ENCODE data around the gene CENPV.
"Not testable (repeated sequence)": the region's sequence is repeated elsewhere in the genome, so short reads cannot be mapped to it uniquely, and the experiment has no call there.

The CENPV gene

GRCh38 chr17:16391451-16391850 is 38.2 kb upstream of the CENPV start:
- Histone ChIP-seq H3K4me2 (ENCODE audit: low read length) (no peak overlapping the region), H4K20me1 (ENCODE audit: insufficient read depth, low read length) (no peaks in the 10 kb centered on the region), H3K79me2 (ENCODE audit: insufficient read depth, low read length) (no peaks in the 10 kb centered on the region), H3K9me3 (ENCODE audit: low read length) (no peaks in the 10 kb centered on the region), H2AFZ (ENCODE audit: low read length) (no peak overlapping the region), H3K4me3 (ENCODE audit: low read depth, low read length, poor library complexity, severe bottlenecking) (no peak overlapping the region), H3K27me3 (ENCODE audit: insufficient read depth, low read length) (no peaks in the 10 kb centered on the region), H3K4me1 (ENCODE audit: insufficient read depth, low read length, severe bottlenecking) (peaks cover 23% of the 10 kb centered on the region), H3F3A (ENCODE audit: insufficient read depth, low read length) (no peaks in the 10 kb centered on the region), H3K9me2 (ENCODE audit: low read depth, low read length) (no peaks in the 10 kb centered on the region), H3K36me3 (ENCODE audit: insufficient read depth, low read length) (no peaks in the 10 kb centered on the region), H3K9ac (ENCODE audit: low read length) (no peak overlapping the region), H3K27ac (ENCODE audit: low read depth, low read length, poor library complexity, severe bottlenecking) (no peak overlapping the region)
- TF ChIP-seq CTCF (IDR thresholded peaks at IDR 0.05; ENCODE audit: low read length), result no peak
- no peak for TF ChIP-seq EZH2 (IDR thresholded peaks at IDR 0.05; ENCODE audit: borderline replicate concordance, low read length)

DNA sequence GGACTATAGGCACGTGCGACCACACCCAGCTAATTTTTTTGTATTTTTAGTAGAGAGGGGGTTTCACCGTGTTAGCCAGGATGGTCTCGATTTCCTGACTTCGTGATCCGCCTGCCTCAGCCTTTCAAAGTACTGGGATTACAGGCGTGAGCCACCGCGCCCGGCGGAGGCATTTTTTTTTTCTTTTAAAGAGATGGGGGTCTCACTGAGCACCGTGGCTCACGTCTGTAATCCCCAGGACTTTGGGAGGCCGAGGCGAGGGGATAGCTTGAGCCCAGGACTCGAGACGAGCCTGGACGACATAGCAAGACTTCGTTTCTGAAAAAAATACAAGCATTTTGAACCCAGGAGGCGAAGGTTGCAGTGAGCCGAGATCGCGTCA is 32.8 kb upstream of the CENPV start:
- H3K36me3 ChIP-seq (ENCODE audit: insufficient read depth, low read length), result peaks cover 26% of the 10 kb centered on the region
- not testable (repeated sequence) for H3K79me2 ChIP-seq (ENCODE audit: insufficient read depth, low read length); H4K20me1 ChIP-seq (ENCODE audit: insufficient read depth, low read length); H3K27me3 ChIP-seq (ENCODE audit: insufficient read depth, low read length); H3F3A ChIP-seq (ENCODE audit: insufficient read depth, low read length); H3K9me3 ChIP-seq (ENCODE audit: low read length); H3K9me2 ChIP-seq (ENCODE audit: low read depth, low read length)
- peak overlapping the region; percentile 84 for H2AFZ ChIP-seq (ENCODE audit: low read length)
- H3K4me2 ChIP-seq (ENCODE audit: low read length), result peak overlapping the region; percentile 61
- H3K4me1 ChIP-seq (ENCODE audit: insufficient read depth, low read length, severe bottlenecking), result peaks cover 64% of the 10 kb centered on the region
- peak overlapping the region; percentile 93 for H3K27ac ChIP-seq (ENCODE audit: low read depth, low read length, poor library complexity, severe bottlenecking)
- H3K4me3 ChIP-seq (ENCODE audit: low read depth, low read length, poor library complexity, severe bottlenecking), result peak overlapping the region; percentile 60
- peak overlapping the region; percentile 61 for H3K9ac ChIP-seq (ENCODE audit: low read length)

- Histone ChIP-seq H3F3A (ENCODE audit: insufficient read depth, low read length) (peaks cover 7% of the 10 kb centered on the region; the same call in 1 of the 2 replicates), H3K27ac (ENCODE audit: low read depth, low read length, poor library complexity, severe bottlenecking) (peak overlapping the region; percentile 93), H3K9me2 (ENCODE audit: low read depth, low read length) (no peaks in the 10 kb centered on the region), H3K4me1 (ENCODE audit: insufficient read depth, low read length, severe bottlenecking) (peaks cover 64% of the 10 kb centered on the region), H3K36me3 (ENCODE audit: insufficient read depth, low read length) (peaks cover 26% of the 10 kb centered on the region), H2AFZ (ENCODE audit: low read length) (no peak overlapping the region), H3K9ac (ENCODE audit: low read length) (no peak overlapping the region), H3K9me3 (ENCODE audit: low read length) (no peaks in the 10 kb centered on the region), H3K4me3 (ENCODE audit: low read depth, low read length, poor library complexity, severe bottlenecking) (no peak overlapping the region), H3K4me2 (ENCODE audit: low read length) (peak overlapping the region; percentile 60), H3K27me3 (ENCODE audit: insufficient read depth, low read length) (no peaks in the 10 kb centered on the region), H4K20me1 (ENCODE audit: insufficient read depth, low read length) (no peaks in the 10 kb centered on the region), H3K79me2 (ENCODE audit: insufficient read depth, low read length) (peaks cover 7% of the 10 kb centered on the region)
- TF ChIP-seq CTCF (IDR thresholded peaks at IDR 0.05; ENCODE audit: low read length) (no peak), EZH2 (IDR thresholded peaks at IDR 0.05; ENCODE audit: borderline replicate concordance, low read length) (no peak)
Measured at GRCh38 chr17:16384557-16384956, 31.3 kb upstream of the CENPV start.

- no peak overlapping the region; the same call in 1 of the 2 replicates for H3K9ac ChIP-seq (ENCODE audit: low read length)
- no peaks in the 10 kb centered on the region for H4K20me1 ChIP-seq (ENCODE audit: insufficient read depth, low read length)
- no peak overlapping the region for H2AFZ ChIP-seq (ENCODE audit: low read length)
- peaks cover 26% of the 10 kb centered on the region for H3K36me3 ChIP-seq (ENCODE audit: insufficient read depth, low read length)
- H3K27me3 ChIP-seq (ENCODE audit: insufficient read depth, low read length), result no peaks in the 10 kb centered on the region
- peak overlapping the region; percentile 60 for H3K4me2 ChIP-seq (ENCODE audit: low read length)
- no peaks in the 10 kb centered on the region for H3K9me3 ChIP-seq (ENCODE audit: low read length)
- H3K4me1 ChIP-seq (ENCODE audit: insufficient read depth, low read length, severe bottlenecking), result peaks cover 64% of the 10 kb centered on the region
- TF ChIP-seq EZH2 (IDR thresholded peaks at IDR 0.05; ENCODE audit: borderline replicate concordance, low read length), result no peak
- no peak for TF ChIP-seq CTCF (IDR thresholded peaks at IDR 0.05; ENCODE audit: low read length)
- peak overlapping the region; percentile 93 for H3K27ac ChIP-seq (ENCODE audit: low read depth, low read length, poor library complexity, severe bottlenecking)
- H3K4me3 ChIP-seq (ENCODE audit: low read depth, low read length, poor library complexity, severe bottlenecking), result peak overlapping the region; percentile 76
- H3F3A ChIP-seq (ENCODE audit: insufficient read depth, low read length), result peaks cover 7% of the 10 kb centered on the region; the same call in 1 of the 2 replicates
- H3K9me2 ChIP-seq (ENCODE audit: low read depth, low read length), result no peaks in the 10 kb centered on the region
- peaks cover 7% of the 10 kb centered on the region for H3K79me2 ChIP-seq (ENCODE audit: insufficient read depth, low read length)
Measured at GRCh38 chr17:16383772-16384287, 30.6 kb upstream of the CENPV start.
